ENCODE results near the gene CTBS.

DNA sequence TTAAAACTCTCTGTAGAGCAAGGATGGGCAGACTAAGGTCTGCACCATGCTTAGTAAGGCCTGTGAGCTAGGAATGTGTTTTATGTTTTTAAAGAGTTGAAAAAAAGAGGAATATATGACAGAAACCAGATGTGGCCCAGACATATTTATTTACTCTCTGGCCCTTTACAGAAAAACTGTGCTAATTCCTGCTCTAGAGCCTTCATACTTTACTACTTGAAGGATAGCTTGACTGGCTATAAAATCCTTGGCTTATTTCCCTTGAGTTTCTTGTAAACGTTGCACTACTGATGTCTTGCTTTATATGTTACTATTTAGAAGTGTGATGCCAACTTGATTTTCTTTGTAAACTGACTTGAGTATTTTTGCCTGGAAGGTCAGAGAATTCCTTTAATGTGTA is 33.5 kb downstream of the CTBS start:
- TF ChIP-seq POLR2A (IDR thresholded peaks at IDR 0.05) (no peak), EP300 (IDR thresholded peaks at IDR 0.05) (no peak), POLR2AphosphoS5 (IDR thresholded peaks at IDR 0.05) (no peak)

Measured in gastroesophageal sphincter (tissue), 2 donors.